Epithelial cell of prostate (primary cell): ENCODE data around the gene YAE1.
"Not testable (repeated sequence)": the region's sequence is repeated elsewhere in the genome, so short reads cannot be mapped to it uniquely, and the experiment has no call there.

Experiments
- DNase-seq: peaks from one replicate; pipeline ENCODE4 v3.0.0-alpha.2; 2011; ENCODE audit warnings: low read depth, low spot score
- H3K27ac ChIP-seq: fragments of 450-650 bp; 2 replicates; pipeline ENCODE4 v1.5.1; 2017; ENCODE audit warnings: mild to moderate bottlenecking

Gene YAE1

DNA sequence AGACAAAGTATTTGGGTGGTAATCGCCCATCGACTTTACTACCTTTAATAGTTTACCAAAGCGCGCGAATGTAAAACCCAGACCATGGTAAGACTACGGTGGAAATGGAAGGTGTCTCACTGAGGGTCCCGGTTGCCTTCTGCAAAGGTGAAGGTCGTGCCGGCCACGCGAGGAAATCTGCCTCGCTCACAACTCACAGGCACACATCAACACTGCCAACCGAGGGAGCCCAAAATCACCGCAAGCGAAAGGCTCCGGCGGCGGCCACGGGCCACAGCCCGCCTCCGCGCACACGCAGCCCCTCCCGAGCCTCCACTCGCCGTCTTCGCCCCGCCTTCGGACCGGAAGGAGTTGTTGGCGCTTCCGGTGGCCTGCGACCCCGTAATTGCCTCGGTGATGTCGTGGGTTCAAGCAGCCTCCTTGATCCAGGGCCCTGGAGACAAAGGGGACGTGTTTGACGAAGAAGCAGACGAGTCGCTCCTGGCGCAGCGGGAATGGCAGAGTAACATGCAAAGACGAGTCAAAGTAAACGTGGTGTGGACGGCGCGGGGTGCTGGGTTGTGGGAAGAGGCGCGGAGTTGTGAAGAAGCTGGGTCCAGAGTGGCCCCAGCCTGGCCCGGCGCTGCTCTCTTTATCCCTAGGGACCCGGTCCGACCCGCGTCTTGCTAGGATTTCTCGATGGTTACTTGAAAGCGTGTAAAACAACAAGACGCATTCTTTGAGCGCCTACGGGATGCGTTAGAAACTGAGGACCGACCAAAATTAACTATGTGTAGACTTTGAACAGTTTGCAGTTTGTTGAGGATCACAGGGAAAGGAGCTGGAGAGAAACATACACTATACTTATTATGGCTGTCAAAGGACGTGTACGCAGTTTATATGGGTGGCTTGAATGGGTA lies at the start of gene YAE1:
Gene YAE1 (plus strand): TSS at position 382 of the 899 bp plus-strand sequence. CDS start 15 bp downstream, at position 397.
- H3K27ac ChIP-seq: peak within 1 kb of the TSS; percentile 84
- no peak for DNase-seq

- no peak for DNase-seq
- H3K27ac ChIP-seq: no peak overlapping the region
These were observed 49.7 kb upstream of the YAE1 start for GRCh38 chr7:39516498-39516897.

GRCh38 chr7:39517240-39517639 lies 49.0 kb upstream of the YAE1 start:
- DNase-seq: no peak
- no peak overlapping the region for H3K27ac ChIP-seq

DNA sequence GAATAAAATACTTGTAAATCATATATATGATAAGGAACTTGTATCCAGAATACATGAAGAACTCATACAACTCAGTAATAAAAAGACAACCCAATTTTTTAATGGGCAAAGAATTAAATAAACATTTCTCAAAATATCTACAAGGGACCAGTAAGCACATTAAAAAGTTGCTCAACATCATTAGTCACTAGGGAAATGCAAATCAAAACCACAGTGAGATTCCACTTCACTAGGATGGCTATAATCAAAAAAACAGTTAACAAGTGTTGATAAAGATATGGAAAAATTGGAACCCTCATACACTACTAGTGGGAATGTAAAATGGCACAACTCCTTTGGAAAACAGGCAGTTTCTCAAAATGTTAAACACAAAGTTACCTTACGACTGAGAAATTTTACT lies 40.3 kb upstream of the YAE1 start:
- DNase-seq: no peak
- H3K27ac ChIP-seq: no peak overlapping the region

- DNase-seq: no peak
- no peak overlapping the region for H3K27ac ChIP-seq
These were observed 39.5 kb upstream of the YAE1 start for GRCh38 chr7:39526666-39527065.

DNA sequence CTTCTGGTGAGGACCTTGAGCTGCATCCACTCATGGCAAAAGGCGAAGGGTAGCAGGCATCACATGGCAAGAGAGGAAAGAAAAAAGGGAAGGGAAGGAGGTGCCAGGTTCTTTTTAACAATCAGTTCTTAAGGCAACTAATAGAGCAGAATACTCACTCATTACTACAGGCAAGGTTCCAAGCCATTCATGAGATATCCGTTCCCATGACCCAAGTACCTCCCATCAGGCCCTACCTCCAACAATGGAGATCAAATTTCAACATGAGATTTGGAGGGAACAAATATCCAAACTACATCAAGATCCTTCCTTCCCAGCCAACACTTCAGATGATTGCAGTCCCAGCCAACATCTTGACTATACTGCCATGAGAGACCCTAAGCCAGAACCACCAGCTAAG lies 38.9 kb upstream of the YAE1 start:
- DNase-seq: no peak
- H3K27ac ChIP-seq: peak overlapping the region; percentile 18

GRCh38 chr7:39527951-39528350 lies 38.3 kb upstream of the YAE1 start:
- peak overlapping the region; percentile 18 for H3K27ac ChIP-seq
- DNase-seq: no peak

DNA sequence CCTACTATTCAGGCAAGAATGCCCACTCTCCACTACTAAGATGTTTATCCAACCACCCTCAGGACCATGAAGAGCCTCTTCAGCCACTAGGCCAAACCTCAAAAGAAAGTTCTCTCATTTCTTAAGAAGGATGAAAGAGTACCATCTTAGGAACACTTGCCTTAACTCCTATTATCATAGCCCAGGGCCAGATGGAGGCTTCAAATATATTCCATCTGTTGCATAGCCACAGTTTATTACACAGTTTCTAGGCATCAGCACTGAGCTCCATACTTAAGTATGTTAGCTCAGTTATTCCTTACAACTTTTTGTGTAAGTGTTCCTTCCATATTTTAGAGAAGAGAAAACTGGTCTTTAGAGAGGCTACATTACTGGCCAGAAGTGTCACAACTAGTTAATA lies 37.4 kb upstream of the YAE1 start:
- DNase-seq: no peak
- no peak overlapping the region for H3K27ac ChIP-seq

- no peak overlapping the region for H3K27ac ChIP-seq
- DNase-seq: no peak
These were observed 36.6 kb upstream of the YAE1 start for GRCh38 chr7:39529582-39529981.

DNA sequence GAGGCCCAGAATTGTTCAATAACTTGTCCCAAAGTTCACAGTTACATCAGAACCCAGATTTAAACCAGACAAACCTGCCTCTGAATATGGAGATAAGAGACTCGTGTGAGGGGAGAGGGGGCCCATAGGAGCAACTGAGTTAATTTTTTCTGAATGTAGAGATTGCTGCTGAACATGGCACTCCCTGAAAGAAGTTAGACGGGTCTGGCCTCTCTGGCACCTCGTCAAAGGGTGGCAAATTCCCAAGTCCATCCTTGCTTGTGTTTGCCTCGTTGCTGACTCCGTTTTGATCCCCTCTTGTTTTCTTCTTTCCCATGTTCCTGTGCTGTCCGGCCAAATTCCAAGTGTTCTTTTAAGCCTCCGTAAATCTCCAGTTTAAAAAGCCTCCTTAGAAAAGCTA lies 35.2 kb upstream of the YAE1 start:
- H3K27ac ChIP-seq: no peak overlapping the region
- DNase-seq: no peak

GRCh38 chr7:39531818-39532217 lies 34.4 kb upstream of the YAE1 start:
- no peak overlapping the region for H3K27ac ChIP-seq
- DNase-seq: no peak

DNA sequence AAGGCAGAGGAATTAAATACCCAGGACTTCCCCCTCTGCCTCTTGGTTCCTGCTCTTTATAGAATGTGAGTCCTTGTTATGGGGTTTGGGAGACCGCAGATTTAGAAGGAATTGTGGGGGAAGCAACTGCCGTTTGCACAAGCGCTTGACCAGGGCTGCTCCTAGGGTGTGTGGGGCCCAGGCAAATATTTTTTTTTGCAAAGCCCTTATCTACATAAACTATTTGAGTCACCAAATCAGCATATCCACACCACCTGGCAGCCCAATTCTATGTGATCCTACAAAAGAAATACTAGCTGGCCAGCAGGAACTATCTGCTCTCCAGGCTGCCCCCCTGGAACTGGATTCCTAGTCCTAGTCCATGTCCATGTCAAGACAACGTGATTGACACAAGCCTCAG lies 33.4 kb upstream of the YAE1 start:
- no peak overlapping the region for H3K27ac ChIP-seq
- no peak for DNase-seq

GRCh38 chr7:39534599-39534998 lies 31.6 kb upstream of the YAE1 start:
- no peak for DNase-seq
- peak overlapping the region; percentile 65 for H3K27ac ChIP-seq

DNA sequence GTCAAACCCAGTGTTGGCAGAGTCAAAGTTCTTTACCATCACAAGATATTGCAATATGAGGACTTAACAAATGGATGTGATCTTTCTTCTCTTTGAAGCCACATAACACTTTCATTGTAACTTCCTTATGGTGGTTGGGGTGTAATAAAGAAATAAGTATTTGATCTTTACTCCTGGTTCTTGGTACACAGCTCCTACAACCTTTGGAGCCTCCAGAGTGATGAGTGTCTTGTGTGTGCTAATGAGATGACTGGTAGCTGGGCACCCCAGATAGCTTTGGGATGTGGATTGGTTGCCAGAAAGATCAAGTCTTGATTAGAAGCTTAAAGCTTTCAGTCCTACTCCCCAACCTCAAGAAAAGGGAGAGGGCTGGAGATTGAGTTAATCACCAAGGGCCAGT lies 31.1 kb upstream of the YAE1 start:
- DNase-seq: no peak
- H3K27ac ChIP-seq: peak overlapping the region; percentile 65

- H3K27ac ChIP-seq: peak overlapping the region; percentile 65
- peak; percentile 26 for DNase-seq
These were observed 30.5 kb upstream of the YAE1 start for GRCh38 chr7:39535720-39536119.

GRCh38 chr7:39536951-39537350 lies 29.3 kb upstream of the YAE1 start:
- DNase-seq: no peak
- no peak overlapping the region for H3K27ac ChIP-seq

DNA sequence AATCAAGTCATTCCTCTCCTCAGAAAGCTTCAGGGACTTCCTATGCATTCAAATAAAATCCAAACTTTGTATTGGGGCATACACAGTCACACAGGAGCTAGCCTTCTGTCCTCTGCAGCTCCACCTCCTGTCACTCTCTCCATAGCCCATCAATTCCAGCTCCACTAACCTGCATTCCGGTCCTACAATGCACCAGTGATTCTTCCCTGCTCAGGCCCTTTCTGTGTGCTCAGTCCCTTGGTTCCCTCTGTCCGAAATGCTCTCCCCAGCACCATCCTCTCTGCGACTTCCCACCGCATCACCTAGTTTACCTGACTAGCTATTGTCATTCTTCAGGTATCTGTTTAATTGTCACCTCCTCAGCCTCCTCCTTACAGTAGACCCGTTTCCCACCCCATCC lies 26.4 kb upstream of the YAE1 start:
- no peak overlapping the region for H3K27ac ChIP-seq
- DNase-seq: no peak

DNA sequence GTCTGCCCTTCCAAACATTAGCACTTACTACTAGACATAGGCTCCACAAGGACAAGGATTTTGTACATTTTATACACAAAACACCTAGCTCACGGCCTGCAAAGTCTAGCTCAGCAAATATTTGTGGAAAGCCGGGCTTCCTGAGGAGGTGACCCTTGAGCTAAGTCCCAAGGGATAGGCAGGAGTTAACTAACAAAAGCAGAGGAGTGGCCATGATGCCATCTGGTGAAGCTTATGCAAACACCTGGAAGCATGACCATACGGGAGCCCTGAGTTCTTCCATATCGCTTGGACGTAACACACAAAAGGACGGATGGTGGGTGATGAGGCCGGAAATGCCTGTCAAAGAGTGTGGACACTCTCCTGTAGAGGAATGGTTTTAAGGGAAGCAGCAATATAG lies 25.9 kb upstream of the YAE1 start:
- H3K27ac ChIP-seq: no peak overlapping the region
- DNase-seq: no peak

- no peak for DNase-seq
These were observed 24.7 kb upstream of the YAE1 start for GRCh38 chr7:39541511-39541910.

DNA sequence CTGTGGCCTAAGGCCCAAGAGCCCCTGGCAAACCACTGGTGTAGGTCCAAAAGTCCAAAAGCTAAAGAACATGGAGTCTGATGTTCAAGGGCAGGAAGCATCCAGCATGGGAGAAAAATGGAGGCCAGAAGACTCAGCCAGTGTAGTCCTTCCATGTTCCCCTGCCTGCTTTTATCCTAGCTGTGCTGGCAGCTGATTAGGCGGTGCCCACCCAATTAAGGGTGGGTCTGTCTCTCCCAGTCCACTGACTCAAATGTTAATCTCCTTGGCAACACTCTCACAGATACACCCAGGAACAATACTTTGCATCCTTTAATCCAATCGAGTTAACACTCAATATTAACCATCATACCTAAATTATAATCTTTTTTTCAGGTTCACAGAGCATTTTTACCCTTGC lies 21.4 kb upstream of the YAE1 start:
- H3K27ac ChIP-seq, DNase-seq: not testable (repeated sequence)

More at GRCh38 chr7:39541511-39541910, 24.7 kb upstream of the YAE1 start:
- no peak overlapping the region for H3K27ac ChIP-seq

GRCh38 chr7:39547336-39547735 lies 18.9 kb upstream of the YAE1 start:
- no peak for DNase-seq
- H3K27ac ChIP-seq: no peak overlapping the region

DNA sequence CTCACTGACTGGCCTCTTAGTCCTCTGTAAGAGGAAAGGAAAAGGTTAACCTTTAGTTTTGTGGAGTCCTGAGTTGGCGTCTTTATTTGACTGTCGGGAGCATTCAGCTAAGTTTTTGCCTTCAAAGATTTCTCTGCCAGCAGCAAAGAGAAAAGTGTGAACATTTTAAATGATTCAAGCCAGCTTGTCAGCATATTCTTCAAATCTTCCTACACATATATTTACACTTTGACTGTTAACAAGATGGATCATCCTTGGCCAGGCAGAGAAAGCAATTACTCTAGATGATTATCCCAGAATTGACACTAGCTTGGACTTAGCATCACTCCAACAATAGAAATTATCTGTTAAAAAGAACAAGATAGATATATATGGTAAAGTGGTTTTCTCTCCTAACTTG lies 15.8 kb upstream of the YAE1 start:
- no peak overlapping the region for H3K27ac ChIP-seq
- no peak for DNase-seq
